Osteocyte (in vitro differentiated cells): ENCODE measurements around the gene FMNL2. TPM values are rescaled to one million over a fixed set of nuclear protein-coding genes. Genes with fewer than 3 reads are reported as not detected.

Experiments used
- DNase-seq: peaks from one replicate; pipeline ENCODE4 v3.0.0; 2021; ENCODE audit warnings: mixed read lengths; ENCODE audit not compliant: unreplicated experiment; ENCODE audit errors: extremely low spot score
- H3K27ac Mint-ChIP-seq: one replicate; pipeline ENCODE4 v1.8.0; 2021; ENCODE audit warnings: mild to moderate bottlenecking, mixed read lengths; ENCODE audit not compliant: unreplicated experiment
- H3K27me3 Mint-ChIP-seq: one replicate; pipeline ENCODE4 v1.8.0; 2021; ENCODE audit warnings: mixed read lengths; ENCODE audit not compliant: unreplicated experiment
- H3K36me3 Mint-ChIP-seq: one replicate; pipeline ENCODE4 v1.8.0; 2021; ENCODE audit warnings: mixed read lengths; ENCODE audit not compliant: unreplicated experiment
- H3K4me1 Mint-ChIP-seq: one replicate; pipeline ENCODE4 v1.8.0; 2021; ENCODE audit warnings: mixed read lengths; ENCODE audit not compliant: unreplicated experiment
- H3K4me3 Mint-ChIP-seq: one replicate; pipeline ENCODE4 v1.8.0; 2021; ENCODE audit warnings: mild to moderate bottlenecking, moderate library complexity, mixed read lengths; ENCODE audit not compliant: unreplicated experiment
- H3K9me3 Mint-ChIP-seq: one replicate; pipeline ENCODE4 v1.8.0; 2021; ENCODE audit warnings: mixed read lengths; ENCODE audit not compliant: unreplicated experiment
- CTCF ChIP-seq: fragments of 200-600 bp; sonication (generic); IDR thresholded peaks from 2 replicates; pipeline ENCODE4 v1.5.0; 2021; ENCODE audit warnings: antibody characterized with exemption, mild to moderate bottlenecking, moderate library complexity
- total RNA-seq: library from RNA; stranded (reverse); gene quantifications from 2 replicates; pipeline ENCODE4 v1.2.1, GENCODE V29; 2021

The FMNL2 gene
- total RNA-seq, 1 donor from 2014 or later, result 45.3 TPM

GRCh38 chr2:152651834-152652233 lies 316.9 kb downstream of the FMNL2 start:
- TF ChIP-seq CTCF, result no peak
- H3K9me3 Mint-ChIP-seq, result no peaks in the 10 kb centered on the region
- no peak overlapping the region for H3K27ac Mint-ChIP-seq
- no peak overlapping the region for H3K4me3 Mint-ChIP-seq
- H3K36me3 Mint-ChIP-seq, result peaks cover 23% of the 10 kb centered on the region
- H3K4me1 Mint-ChIP-seq, result peaks cover 7% of the 10 kb centered on the region
- no peak for DNase-seq
- H3K27me3 Mint-ChIP-seq, result no peaks in the 10 kb centered on the region

GRCh38 chr2:152655880-152656279 lies 320.9 kb downstream of the FMNL2 start:
- no peaks in the 10 kb centered on the region for H3K9me3 Mint-ChIP-seq
- no peak overlapping the region for H3K27ac Mint-ChIP-seq
- no peak for DNase-seq
- no peaks in the 10 kb centered on the region for H3K4me1 Mint-ChIP-seq
- TF ChIP-seq CTCF, result no peak
- no peaks in the 10 kb centered on the region for H3K27me3 Mint-ChIP-seq
- H3K36me3 Mint-ChIP-seq, result peaks cover 42% of the 10 kb centered on the region
- H3K4me3 Mint-ChIP-seq, result no peak overlapping the region

- Mint-ChIP-seq H3K36me3 (peaks cover 40% of the 10 kb centered on the region), H3K4me3 (no peak overlapping the region), H3K4me1 (no peaks in the 10 kb centered on the region), H3K9me3 (no peaks in the 10 kb centered on the region), H3K27ac (no peak overlapping the region), H3K27me3 (no peaks in the 10 kb centered on the region)
- no peak for DNase-seq
- TF ChIP-seq CTCF, result no peak
These were observed 322.1 kb downstream of the FMNL2 start for GRCh38 chr2:152657043-152657442.

GRCh38 chr2:152658221-152658620 lies 323.2 kb downstream of the FMNL2 start:
- no peak for TF ChIP-seq CTCF
- no peak for DNase-seq
- Mint-ChIP-seq H3K9me3 (no peaks in the 10 kb centered on the region), H3K36me3 (peaks cover 48% of the 10 kb centered on the region), H3K27ac (no peak overlapping the region), H3K4me1 (no peaks in the 10 kb centered on the region), H3K4me3 (no peak overlapping the region), H3K27me3 (no peaks in the 10 kb centered on the region)

- H3K4me1 Mint-ChIP-seq, result no peaks in the 10 kb centered on the region
- no peaks in the 10 kb centered on the region for H3K27me3 Mint-ChIP-seq
- H3K36me3 Mint-ChIP-seq, result peaks cover 55% of the 10 kb centered on the region
- H3K9me3 Mint-ChIP-seq, result no peaks in the 10 kb centered on the region
- no peak for TF ChIP-seq CTCF
- no peak overlapping the region for H3K4me3 Mint-ChIP-seq
- no peak overlapping the region for H3K27ac Mint-ChIP-seq
- no peak for DNase-seq
These were observed 326.1 kb downstream of the FMNL2 start for GRCh38 chr2:152661076-152661475.
